OCI-M2 (cell line): ENCODE measurements around the gene ACOXL.

Experiments used
- DNase-seq: peaks from one replicate; lab custom pipeline; 2025; ENCODE audit not compliant: unreplicated experiment; lab: John Stamatoyannopoulos, UW

Gene ACOXL

DNA sequence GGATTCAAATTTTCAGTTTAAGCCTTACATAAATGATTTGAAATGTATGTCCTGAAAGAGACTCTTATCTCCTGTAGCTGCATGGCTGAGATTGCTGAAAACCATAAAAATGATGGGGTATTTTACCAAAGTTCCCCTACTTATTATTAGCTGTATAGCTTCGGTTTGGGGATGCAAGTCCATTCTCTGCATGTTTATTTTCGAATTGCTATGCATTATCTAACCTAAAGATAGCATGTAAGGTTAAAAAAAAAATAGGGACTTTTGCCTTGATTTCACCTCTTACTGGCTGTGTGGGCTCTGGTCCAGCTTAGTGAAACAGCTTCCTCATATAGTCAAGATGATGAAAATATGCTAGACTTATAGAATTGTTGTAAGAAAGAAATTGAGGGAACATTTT lies 14.0 kb upstream of the ACOXL start:
- DNase-seq, result no peak

DNA sequence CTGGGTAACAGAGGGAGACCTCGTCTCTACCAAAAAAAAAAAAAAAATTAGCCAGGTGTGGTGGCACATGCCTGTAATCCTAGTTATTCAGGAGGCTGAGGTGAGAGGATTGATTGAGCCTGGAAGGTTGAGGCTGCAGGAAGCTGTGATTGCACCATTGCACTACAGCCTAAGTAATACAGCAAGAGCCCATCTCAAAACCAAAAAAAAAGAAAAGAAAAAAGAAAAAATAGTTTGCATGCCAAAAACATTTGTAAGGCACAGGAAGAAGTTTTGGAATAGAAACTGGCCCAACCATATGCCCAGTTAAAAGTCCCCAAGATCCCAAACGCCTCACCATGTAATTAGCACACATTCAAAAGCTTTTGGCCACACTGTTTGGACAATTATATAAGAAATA lies 13.4 kb upstream of the ACOXL start:
- no peak for DNase-seq

DNA sequence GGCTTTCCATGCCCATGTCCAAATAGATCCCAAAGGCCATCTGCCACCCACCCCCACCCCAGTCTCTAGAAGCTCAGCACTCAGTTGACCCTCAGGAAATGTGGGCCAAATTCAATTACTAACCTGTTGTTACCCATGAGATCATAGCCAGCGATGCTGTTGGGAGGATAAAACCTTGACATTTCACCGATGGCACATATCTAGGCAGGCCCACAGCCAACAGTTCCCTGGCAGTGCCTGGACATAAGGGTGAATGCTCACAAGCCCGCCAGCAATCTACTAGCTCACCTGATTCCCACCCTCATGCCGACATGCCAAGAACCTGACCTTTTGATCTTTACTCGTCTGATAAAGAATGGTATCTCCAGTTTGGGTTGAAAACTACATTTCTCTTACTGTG lies 11.8 kb upstream of the ACOXL start:
- no peak for DNase-seq

DNA sequence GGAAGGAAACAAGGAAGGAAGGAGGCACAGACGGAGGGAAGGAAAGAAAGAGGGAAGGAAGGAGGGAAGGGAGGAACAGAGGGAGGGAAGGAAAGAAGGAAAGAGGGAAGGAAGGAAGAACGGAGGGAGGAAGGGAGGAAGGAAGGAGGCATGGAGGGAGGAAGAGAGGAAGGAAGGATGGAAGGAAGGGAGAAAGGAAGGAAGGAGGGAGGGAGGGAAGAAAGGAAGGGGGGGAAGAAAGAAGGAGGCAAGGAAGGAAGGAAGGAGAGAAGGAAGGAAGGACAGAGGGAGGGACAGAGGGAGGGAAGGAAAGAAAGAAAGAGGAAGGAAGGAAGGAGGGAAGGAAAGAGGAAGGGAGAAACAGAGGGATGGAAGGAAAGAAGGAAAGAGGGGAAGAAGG lies 7.6 kb upstream of the ACOXL start:
- no peak for DNase-seq

DNA sequence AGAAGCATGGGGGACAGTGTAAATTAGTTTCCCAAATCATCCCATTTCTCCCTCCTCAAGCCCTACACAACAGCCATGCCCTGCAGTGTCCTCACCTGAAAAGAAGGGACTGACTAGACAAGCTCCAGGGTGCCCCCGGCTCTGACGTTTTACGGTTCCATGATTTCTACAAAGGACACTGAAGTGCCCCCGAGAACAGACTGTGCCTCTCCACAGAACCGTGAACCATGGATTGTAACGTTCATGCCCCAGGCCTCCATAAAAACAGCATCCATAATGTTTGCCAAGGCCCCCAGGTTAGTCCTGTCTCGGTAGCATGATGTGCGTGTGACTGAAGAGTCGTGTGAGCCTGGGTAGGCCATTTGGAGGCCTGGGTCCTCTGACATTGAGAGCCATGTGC lies 7.0 kb upstream of the ACOXL start:
- DNase-seq, result no peak

DNA sequence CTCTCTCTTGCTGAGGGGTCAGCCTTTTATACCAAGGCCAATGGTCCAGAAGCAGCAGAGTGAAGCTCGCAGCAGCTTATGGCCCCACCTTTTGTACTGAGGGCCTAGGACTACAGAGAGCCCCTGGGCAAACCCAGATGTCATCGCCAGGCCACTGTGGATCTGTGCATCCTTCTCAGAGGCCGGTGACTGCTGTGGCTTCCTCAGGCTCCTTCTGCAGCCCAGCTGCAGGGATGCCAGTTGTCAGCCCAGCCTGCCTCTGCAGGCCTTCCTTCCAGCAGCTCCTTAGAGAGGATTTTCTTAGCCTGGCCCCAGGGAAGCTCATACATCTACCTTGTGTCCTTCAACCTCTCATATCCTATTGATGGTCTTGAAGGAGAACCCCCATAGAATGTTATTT lies 6.5 kb upstream of the ACOXL start:
- no peak for DNase-seq

DNA sequence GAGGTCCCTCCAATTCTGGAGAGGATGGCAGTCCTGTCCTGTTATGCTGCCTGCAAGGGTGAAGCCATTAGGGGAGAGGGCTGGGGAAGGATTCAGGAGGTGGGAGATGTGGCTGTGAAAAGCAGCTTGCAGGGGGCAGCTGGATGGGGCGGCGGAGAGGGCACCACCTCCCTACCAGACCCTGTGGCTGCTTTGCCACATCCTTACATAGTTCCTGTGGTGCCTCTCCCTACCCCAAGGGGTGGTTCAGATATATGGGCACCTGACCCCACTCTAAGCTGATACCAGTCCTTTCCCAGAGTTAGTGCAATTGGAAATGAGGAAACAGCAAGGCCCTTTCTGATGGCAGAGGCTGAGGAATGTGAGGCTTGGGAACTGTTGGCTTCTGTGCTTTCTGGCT lies 6.1 kb upstream of the ACOXL start:
- no peak for DNase-seq

DNA sequence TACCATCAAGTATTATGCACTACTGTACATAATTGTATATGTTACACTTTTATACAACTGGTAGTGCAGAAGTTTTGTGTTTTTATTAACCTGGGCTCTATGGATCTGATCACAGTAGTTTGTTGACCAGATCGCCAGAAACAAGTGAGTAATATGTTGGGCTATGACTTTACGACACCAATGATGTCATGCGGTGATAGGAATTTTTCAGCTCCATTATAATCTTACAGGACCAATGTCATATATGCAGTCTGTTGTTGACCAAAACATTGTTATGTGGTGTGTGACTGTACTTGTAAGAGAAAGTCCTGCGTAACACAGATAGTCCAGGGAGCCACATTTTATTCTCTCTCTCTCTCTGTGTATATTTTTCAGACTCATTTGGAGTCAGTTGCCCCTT lies 4.5 kb upstream of the ACOXL start:
- no peak for DNase-seq

DNA sequence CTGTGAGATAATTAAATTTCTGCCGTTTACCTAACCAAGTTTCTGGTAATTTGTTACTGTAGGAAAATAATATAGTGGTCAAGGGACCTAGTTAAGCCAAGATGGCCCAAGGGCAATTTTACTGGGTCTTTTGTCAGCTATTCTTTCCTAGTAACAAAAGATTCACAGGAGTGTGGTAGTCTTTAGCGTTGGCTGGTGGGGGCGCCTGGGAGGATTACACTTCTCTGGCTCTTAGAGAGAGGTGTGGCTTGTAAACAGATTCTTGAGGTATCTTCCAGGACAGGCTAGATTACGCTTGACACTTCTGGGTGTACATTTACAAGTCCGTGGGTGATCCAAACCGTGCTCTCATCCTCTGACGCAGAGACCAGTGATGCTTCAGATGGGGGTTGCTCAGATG lies 3.3 kb upstream of the ACOXL start:
- no peak for DNase-seq

DNA sequence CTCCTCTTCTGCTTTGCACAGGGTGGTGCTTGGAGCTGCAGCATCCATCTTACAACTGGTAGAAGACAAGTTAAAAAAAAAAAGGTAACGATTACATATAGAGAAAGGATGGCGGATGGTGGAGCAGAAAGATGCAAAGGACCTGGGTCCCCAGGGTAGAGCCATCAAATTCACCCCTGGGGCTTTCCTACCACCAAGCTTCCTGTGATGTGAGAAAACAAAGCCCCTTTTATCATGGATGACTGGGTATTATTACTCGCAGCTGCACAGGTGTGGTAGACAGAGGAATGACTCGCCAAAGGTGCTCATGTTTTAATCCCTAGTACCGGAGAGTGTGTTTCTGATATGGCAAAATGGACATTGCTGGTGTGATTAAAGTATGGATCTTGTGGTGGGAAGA lies 1.3 kb upstream of the ACOXL start:
- DNase-seq, result no peak

DNA sequence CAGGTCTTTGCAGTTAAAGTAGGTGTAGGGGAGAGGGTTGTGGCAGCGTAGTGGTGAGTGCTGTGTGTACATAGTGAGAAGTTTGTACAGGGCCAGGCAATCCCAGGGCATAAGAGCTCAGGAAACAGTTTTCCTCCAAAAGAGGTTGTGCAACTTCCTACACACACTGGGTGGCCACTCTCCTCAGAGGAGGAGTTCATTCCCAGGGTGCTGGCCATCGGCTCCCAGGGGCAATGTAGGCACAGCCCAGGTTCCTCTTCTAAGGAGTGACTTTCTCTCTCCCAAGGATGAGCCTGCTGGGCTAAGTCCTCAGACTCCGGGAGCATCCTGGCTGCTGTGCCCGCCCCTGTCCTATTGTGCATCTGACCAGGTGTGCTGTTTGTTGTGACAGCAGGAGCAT lies 3.0 kb downstream of the ACOXL start:
- DNase-seq, result no peak

DNA sequence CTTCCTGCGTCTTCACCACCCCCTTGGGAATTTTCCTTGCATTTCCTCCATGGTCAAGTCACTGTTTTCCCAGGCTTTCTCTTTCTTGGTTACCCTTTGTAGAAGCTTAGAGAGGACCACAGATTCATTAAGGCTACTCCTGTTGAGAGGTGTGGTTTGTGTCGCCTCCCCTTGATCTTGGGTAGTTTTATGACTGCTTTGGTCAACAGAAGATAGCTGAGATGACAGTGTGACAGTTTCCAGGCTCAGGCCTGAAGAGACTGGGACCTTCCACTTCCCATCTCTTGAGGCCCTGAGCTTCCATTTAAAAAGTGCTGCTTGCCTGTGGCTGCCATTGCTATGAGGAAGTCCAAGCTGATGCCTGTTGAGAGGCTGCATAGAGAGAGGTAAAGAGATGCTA lies 5.4 kb downstream of the ACOXL start:
- DNase-seq, result no peak

DNA sequence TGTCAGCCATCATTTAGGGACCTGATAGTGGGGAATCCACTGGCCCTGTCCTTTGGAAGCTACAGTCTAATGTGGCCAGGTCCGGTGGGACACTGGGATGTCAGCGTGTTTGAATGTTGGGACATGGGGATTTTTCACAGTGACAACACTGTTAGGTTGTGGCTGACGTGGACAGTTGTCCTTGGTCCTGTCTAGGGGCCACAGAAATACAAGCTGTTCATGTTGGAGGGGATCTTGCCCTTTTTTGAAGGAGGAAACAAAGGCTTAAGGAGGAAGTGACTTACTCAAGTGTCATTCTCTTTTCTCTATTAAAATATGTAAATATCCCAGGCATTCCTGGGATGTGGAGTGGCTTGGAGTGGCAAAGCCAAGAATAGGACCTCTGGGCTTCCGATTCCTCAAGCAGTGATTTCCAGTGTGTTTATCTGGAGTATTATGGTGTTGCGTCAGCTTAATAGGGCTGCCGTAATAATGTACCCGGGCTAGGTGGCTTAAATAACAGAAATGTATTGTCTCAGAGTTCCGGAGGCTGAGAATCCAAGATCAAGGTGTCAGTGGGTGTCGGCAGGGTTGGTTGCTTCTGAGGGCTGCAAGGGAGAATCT lies 8.5 kb downstream of the ACOXL start:
- no peak for DNase-seq

DNA sequence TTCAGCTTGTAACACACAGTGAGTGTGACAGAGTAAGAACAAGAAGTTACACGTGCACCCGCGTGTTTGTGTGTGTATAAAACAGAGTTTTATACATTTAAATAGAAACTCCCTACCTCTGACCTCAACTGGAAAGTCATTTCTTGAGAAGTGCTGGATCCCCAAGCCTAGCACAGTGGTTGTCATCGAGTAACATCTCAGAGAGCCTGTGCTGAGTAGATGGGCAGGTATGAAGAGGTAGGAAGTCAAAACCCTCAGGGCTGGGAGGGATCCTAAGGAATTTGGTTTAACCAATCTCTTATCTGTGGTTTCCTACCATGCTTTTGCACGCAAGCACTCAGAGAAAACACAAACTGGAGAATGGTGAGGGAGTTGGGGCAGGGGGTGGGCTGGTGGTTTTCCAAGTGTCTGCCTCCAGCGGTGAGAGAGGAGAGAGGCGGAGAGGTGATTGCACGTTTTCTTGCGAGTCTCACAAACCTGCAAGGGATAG lies 9.2 kb downstream of the ACOXL start:
- DNase-seq, result no peak

DNA sequence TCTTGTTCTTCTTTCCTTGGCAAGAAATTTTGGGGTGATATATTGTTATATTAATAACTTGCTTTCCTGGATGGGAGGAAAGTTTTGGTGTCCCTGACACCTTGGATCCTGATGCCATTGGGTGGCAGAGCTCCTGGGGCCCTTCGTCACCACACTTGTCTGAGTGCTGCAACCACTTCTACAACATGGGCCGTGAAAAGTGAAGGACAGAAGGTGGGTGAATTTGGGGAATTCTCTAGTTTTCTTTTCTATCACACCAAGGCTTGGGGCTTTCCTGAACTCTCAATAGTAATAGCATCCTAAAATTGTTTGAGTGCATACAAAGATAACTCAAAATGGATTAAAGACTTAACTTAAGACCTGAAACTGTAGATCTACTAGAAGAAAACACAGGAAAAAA lies 10.0 kb downstream of the ACOXL start:
- no peak for DNase-seq

DNA sequence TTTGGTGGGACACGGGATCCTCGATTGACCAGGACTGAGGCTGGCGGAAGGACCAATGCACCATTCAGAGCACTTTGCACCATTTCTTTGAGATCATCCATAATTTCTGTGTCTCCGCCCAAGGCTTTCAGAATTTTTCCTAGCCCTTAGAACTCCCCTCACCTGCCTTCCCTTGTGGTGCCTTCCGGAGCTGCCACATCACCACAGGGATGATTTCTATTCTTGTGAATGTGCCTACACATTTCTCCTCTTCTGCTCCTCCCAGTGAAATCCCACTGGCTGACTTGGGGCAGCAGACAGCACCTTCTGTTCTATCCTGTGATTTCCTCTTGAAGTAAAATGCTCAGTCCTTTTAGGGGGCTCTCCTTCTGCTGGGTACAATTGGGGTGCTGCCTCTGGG lies 11.2 kb downstream of the ACOXL start:
- no peak for DNase-seq

DNA sequence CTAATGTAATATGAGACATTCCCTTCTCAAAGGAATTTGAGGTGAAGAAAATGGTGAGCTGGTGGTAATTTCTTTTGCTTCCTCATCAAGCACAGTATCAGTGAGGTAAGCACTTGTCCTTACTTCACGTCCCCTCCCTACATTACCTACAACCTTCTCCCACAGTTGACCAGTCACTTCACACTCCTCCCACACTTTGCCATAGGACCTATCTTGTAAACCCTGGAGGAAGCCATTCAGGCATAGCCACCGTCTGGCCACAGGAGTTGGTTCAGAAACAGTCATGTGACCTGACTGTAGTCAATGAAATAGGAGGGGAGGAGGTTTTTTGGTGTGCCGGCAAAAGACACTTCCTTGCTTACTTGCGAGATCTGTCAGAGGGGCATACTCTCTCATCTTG lies 12.1 kb downstream of the ACOXL start:
- no peak for DNase-seq

DNA sequence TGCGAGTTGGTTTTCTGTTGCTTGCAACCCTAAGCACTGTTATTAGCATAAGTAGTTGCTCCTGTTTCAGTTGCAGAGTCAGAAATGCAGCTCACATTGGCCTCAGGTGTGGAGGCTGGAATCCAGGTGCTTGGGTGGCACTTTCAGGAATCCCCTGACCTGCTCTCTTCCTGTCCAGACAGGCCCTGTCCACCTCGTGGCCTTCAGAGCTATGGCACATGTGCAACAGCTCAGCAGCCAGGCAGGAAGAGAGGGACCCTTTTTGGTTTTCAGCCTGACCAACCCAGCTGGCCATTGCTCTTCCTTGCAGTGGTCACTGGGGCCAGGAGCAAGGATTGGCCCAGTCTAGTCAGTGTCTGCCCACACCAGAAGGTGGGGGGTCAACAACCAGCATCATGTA lies 12.7 kb downstream of the ACOXL start:
- no peak for DNase-seq

DNA sequence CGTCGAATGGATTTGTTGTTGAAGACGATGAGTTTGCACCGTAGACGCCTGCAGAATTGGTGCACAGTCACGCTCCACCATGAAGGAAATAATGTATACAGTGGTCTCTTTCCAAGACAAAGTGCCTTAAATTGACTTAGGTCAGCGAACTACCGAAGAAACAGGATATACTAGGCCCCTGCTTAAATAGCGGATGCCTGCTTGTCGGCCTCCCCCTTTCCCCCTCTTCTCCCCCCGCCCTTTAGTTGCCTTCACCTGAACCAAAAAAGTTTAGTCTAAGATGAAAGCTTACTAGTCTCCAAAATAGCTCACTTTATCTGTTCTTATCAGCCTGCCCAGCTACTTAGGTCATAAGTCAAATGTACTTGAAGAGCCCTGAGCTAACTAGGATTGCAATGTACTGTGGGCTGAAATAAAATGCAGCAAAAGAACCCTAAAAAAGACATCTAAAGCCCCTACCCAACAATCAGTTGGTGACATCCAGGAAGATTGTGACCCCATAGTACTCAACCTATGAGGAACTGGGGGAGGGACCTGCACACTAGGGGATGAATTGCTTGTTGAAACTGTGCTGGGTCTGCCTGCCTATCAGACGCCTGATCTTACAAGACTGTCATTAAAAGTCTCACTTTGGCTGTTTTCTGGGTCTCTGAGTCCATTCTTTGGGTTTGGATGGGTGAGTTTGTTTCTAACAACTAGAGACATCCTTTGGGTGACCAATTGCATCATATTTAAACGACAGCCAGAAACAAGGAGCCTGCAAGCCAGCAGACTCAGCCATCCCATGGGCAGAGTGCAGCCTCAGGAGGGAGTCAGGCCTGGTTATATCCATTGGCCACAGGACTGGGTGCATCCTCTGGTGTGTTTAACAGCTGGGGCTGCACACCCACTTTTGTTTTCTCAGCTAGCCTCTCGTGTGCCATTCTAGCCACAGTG lies 14.5 kb downstream of the ACOXL start:
- DNase-seq, result no peak

DNA sequence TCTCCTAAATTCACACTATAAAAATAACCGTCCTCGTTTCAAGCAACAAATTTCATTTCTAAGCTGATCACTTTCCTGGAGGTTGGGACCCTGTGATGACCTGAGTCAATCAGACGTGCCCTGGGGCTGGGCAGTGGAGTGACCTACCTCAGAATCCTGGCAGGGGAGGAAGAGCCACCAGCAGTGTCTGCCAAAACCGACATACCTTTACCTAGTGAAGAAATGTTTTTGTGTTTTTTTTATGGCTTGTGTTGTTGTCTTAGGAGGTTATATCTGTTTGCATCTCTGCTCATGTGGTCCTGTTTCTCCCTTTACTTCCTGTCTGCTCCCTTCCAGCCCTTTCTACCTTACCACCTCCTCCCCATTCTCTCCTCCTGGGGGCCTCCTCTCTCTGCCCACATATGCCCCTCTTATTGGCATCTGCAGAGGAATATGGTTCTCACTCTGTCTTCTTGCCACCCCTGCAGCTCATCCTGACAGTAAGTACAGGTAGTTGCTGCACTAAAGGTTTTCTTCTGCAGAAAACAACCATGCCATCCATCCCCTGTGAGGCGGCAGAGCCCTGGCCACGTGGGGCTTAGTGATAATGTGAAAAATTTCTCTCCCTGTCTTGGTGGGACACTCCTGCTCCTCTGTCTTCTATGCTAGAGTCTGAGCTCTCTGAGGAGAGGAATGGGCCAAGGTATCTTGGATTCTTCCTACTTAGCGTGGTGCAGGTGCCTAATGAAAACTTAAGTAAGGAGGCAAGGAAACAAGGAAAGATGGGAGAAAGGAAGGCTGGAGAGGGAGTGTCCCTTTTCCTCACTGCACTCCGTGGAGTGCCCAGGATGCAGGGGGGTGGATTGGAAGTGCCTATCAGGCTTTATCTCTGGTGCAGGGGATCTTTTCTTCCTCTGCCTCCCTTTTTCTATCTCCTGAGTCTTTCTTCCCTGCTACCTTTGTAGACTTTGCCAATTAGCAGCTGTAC lies 15.4 kb downstream of the ACOXL start:
- DNase-seq, result no peak

DNA sequence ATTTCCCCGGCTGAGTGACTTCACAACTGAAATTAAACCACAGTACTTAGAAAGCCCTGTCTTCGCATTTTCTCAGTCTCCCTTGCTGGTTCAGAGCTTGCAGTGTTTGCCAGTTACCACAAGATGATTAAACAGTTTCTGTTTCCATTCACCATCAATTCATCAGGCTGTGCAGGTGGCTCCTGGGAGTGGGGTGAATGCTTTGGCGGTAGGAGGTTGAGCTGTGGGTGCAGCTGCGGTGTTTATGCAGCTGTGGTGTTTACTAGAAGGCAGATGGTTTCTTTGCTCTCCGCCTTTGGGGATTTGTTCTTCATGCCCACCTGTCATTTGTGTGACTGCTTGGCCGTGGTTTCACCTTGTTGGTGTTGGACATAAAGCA lies 16.1 kb downstream of the ACOXL start:
- no peak for DNase-seq

DNA sequence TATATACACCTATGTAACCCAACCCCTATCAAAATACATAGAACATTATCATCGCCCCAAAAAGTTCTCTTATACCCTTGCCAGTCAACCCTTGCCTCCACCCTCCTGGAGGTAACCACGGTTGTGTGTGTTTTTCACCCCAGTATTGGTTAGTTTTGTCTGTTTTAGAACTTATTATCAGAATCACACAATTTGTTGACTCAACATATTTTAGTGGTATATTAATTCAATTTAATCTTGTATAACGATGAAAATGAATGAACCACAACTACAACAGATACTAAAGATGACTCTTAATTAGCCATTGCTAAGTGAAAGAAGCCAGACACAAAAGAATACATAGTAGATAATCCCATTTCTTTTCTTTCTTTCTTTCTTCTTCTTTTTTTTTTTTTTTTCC lies 19.3 kb downstream of the ACOXL start:
- no peak for DNase-seq
